H1 (cell line): ENCODE results near the gene KLHDC4. TPM values are rescaled to one million over a fixed set of nuclear protein-coding genes. Genes with fewer than 3 reads are reported as not detected.

ENCODE experiments used
- CTCF ChIA-PET: fragments of 300-600 bp; sonication (Branson Sonifier 250); formaldehyde crosslinking; loops from one replicate; lab custom pipeline; 2021; ENCODE audit not compliant: partially characterized antibody; lab: Charles Lee
- POLR2A ChIA-PET: fragments of 300-600 bp; sonication (Branson Sonifier 250); formaldehyde crosslinking; loops from one replicate; lab custom pipeline; 2021; ENCODE audit warnings: inconsistent platforms; ENCODE audit not compliant: partially characterized antibody; lab: Charles Lee
- DNase-seq, 2 experiments: peaks; one replicate each; pipeline versions ENCODE4 v3.0.0 to v3.0.0-alpha.2; 2010 to 2022; ENCODE audit warnings: low spot score in 2 of 2, low read depth in 1 of 2, mixed read lengths in 1 of 2
- FAIRE-seq: peaks from 2 replicates; lab custom pipeline; 2011; peaks lifted over from hg19 to GRCh38; lab: Jason Lieb, UNC
- H2AFZ ChIP-seq: 2 replicates; pipeline ENCODE4 v1.8.1; 2012; ENCODE audit warnings: low read length, inconsistent platforms
- H2AK5ac ChIP-seq: 2 replicates; pipeline ENCODE4 v1.6.1; 2013; ENCODE audit warnings: low read depth, low read length
- H2BK120ac ChIP-seq: replicated peaks from 2 replicates; pipeline ENCODE3; 2013; ENCODE audit warnings: low read depth, low read length, inconsistent platforms
- H2BK12ac ChIP-seq: 2 replicates; pipeline ENCODE4 v1.6.1; 2013; ENCODE audit warnings: low read depth, low read length
- H2BK15ac ChIP-seq: 2 replicates; pipeline ENCODE4 v1.6.1; 2013; ENCODE audit warnings: low read length
- H2BK20ac ChIP-seq: 2 replicates; pipeline ENCODE4 v1.6.1; 2013; ENCODE audit warnings: low read length
- H2BK5ac ChIP-seq: 2 replicates; pipeline ENCODE4 v1.6.1; 2013; ENCODE audit warnings: low read depth, low read length
- H3K14ac ChIP-seq: 2 replicates; pipeline ENCODE4 v1.6.1; 2013; ENCODE audit warnings: inconsistent platforms; ENCODE audit not compliant: insufficient read length
- H3K18ac ChIP-seq: 2 replicates; pipeline ENCODE4 v1.6.1; 2013; ENCODE audit warnings: low read length; ENCODE audit errors: extremely low read depth
- H3K23ac ChIP-seq: 2 replicates; pipeline ENCODE4 v1.6.1; 2013; ENCODE audit warnings: inconsistent platforms; ENCODE audit not compliant: insufficient read length
- H3K23me2 ChIP-seq: 2 replicates; pipeline ENCODE4 v1.6.1; 2013; ENCODE audit warnings: low read depth, low read length
- H3K27ac ChIP-seq: 2 replicates; pipeline ENCODE4 v1.6.1; 2011; ENCODE audit warnings: low read depth, low read length, inconsistent platforms
- H3K27me3 ChIP-seq, 4 experiments: replicated peaks in 1 of 4; 1 replicate in 1 of 4; 2 replicates in 3 of 4; pipeline versions ENCODE4 v1.6.1 to v1.8.1; 2011 to 2013; ENCODE audit warnings: low read length in 3 of 4, mild to moderate bottlenecking in 3 of 4, inconsistent platforms in 2 of 4, mixed read lengths in 2 of 4, moderate library complexity in 1 of 4; ENCODE audit not compliant: control insufficient read depth in 3 of 4, insufficient read depth in 3 of 4; ENCODE audit errors: extremely low read depth in 1 of 4
- H3K36me3 ChIP-seq, 4 experiments: 2 replicates each; pipeline versions ENCODE4 v1.6.1 to v1.8.1; 2011 to 2013; ENCODE audit warnings: mild to moderate bottlenecking in 4 of 4, low read length in 3 of 4, moderate library complexity in 2 of 4, control low read depth in 1 of 4, inconsistent platforms in 1 of 4; ENCODE audit not compliant: insufficient read depth in 4 of 4, control insufficient read depth in 2 of 4
- H3K4ac ChIP-seq: replicated peaks from 2 replicates; pipeline ENCODE3; 2013; ENCODE audit warnings: low read length, low read depth, mixed read lengths, inconsistent platforms; ENCODE audit not compliant: insufficient read length
- H3K4me1 ChIP-seq, 4 experiments: replicated peaks in 1 of 4; 1 replicate in 1 of 4; 2 replicates in 3 of 4; pipeline versions ENCODE4 v1.6.1 to v1.8.1; 2011 to 2013; ENCODE audit warnings: low read length in 3 of 4, inconsistent platforms in 2 of 4, mixed read lengths in 1 of 4; ENCODE audit not compliant: insufficient read depth in 4 of 4, control insufficient read depth in 3 of 4
- H3K4me2 ChIP-seq, 2 experiments: 2 replicates each; pipeline versions ENCODE4 v1.6.1 to v1.8.1; 2011 to 2013; ENCODE audit warnings: low read depth in 2 of 2, low read length in 2 of 2, control low read depth in 1 of 2, inconsistent platforms in 1 of 2, mild to moderate bottlenecking in 1 of 2; ENCODE audit not compliant: insufficient read depth in 1 of 2
- H3K4me3 ChIP-seq, 4 experiments: fragments of 200-600, 300-600 bp in 1 of 4; sonication (generic), shearing (Covaris generic), sonication (Bioruptor Twin) in 1 of 4; 2 replicates each; pipeline versions ENCODE4 v1.5.1 to v1.8.1; 2011 to 2016; ENCODE audit warnings: low read length in 4 of 4, low read depth in 3 of 4, control low read depth in 2 of 4, inconsistent platforms in 2 of 4, mild to moderate bottlenecking in 2 of 4, mixed read lengths in 1 of 4, moderate library complexity in 1 of 4; ENCODE audit not compliant: insufficient read depth in 2 of 4; ENCODE audit errors: extremely low read depth in 1 of 4
- H3K56ac ChIP-seq: replicated peaks from 2 replicates; pipeline ENCODE3; 2013; ENCODE audit warnings: low read depth, mild to moderate bottlenecking, mixed read lengths, low read length, inconsistent platforms; ENCODE audit not compliant: insufficient read length
- H3K79me1 ChIP-seq: 2 replicates; pipeline ENCODE4 v1.6.1; 2013; ENCODE audit warnings: low read depth, low read length, control low read depth
- H3K79me2 ChIP-seq, 2 experiments: 2 replicates each; pipeline versions ENCODE4 v1.6.1 to v1.8.1; 2012 to 2013; ENCODE audit warnings: low read length in 2 of 2, mild to moderate bottlenecking in 2 of 2, inconsistent platforms in 1 of 2; ENCODE audit not compliant: insufficient read depth in 2 of 2, control insufficient read depth in 1 of 2
- H3K9ac ChIP-seq, 4 experiments: replicated peaks in 1 of 4; 1 replicate in 1 of 4; 2 replicates in 3 of 4; pipeline versions ENCODE4 v1.6.1 to v1.8.1; 2011 to 2013; ENCODE audit warnings: low read depth in 3 of 4, low read length in 3 of 4, control low read depth in 2 of 4, mild to moderate bottlenecking in 2 of 4, moderate library complexity in 2 of 4, inconsistent platforms in 1 of 4; ENCODE audit errors: extremely low read depth in 1 of 4
- H3K9me3 ChIP-seq, 2 experiments: 2 replicates each; pipeline versions ENCODE4 v1.6.1 to v1.8.1; 2012 to 2013; ENCODE audit warnings: mild to moderate bottlenecking in 2 of 2, moderate library complexity in 2 of 2, control low read depth in 1 of 2, inconsistent platforms in 1 of 2, low read depth in 1 of 2, low read length in 1 of 2, mixed read lengths in 1 of 2; ENCODE audit not compliant: insufficient read depth in 2 of 2
- H4K20me1 ChIP-seq, 2 experiments: replicated peaks in 1 of 2; 2 replicates each; pipeline versions ENCODE3 to v1.8.1; 2011 to 2013; ENCODE audit warnings: inconsistent platforms in 2 of 2, low read length in 2 of 2, mild to moderate bottlenecking in 1 of 2; ENCODE audit not compliant: insufficient read depth in 2 of 2, control insufficient read depth in 1 of 2
- H4K5ac ChIP-seq: 2 replicates; pipeline ENCODE4 v1.6.1; 2013; ENCODE audit warnings: low read length, low read depth, mixed read lengths, inconsistent platforms; ENCODE audit not compliant: insufficient read length
- H4K8ac ChIP-seq: 2 replicates; pipeline ENCODE4 v1.8.0; 2013; ENCODE audit warnings: mild to moderate bottlenecking, moderate library complexity, low read length, inconsistent platforms; ENCODE audit not compliant: insufficient read depth; ENCODE audit errors: extremely low read depth
- H4K91ac ChIP-seq: replicated peaks from 2 replicates; pipeline ENCODE3; 2013; ENCODE audit warnings: low read length, mixed read lengths, inconsistent platforms; ENCODE audit not compliant: insufficient read length
- CREB1 ChIP-seq: IDR thresholded peaks from 2 replicates; pipeline ENCODE4 v1.6.1; 2012; ENCODE audit warnings: inconsistent platforms
- WGBS, 2 experiments: shearing (Covaris generic) in 1 of 2; methylation state at CpG; one replicate each; pipeline versions ENCODE4 v1.1.6 to v1.1.7; 2013 to 2015; ENCODE audit warnings: low lambda C conversion rate in 2 of 2, mixed read lengths in 2 of 2, inconsistent platforms in 1 of 2, low coverage in 1 of 2, missing lambda C conversion rate in 1 of 2; ENCODE audit not compliant: insufficient replicate concordance in 2 of 2, insufficient coverage in 1 of 2, insufficient read length in 1 of 2; ENCODE audit errors: extremely low coverage in 1 of 2, missing lambda C conversion rate in 1 of 2; 5-methylcytosine and 5-hydroxymethylcytosine counted together
- polyA plus RNA-seq, 7 experiments: library from polyadenylated mRNA; depleted of rRNA in 3 of 7; stranded (reverse) in 5 of 7; unstranded in 2 of 7; fragments of >200 nt in 5 of 7; fragments of 200-250 nt in 2 of 7; gene quantifications; 1 replicate in 5 of 7; 2 replicates in 1 of 7; 4 replicates in 1 of 7; pipeline versions ENCODE4 v1.2.1 to v1.2.3, GENCODE V29; 2011 to 2013; ENCODE audit warnings: missing spikeins in 2 of 7, mixed read lengths in 2 of 7
- total RNA-seq: library from RNA; stranded (reverse); fragmentation: NEBNext Ultra II Directional; extraction: Animal tissue kit (Norgen Biotek cat#: 25700); gene quantifications from 2 replicates; pipeline ENCODE4 v1.2.1, GENCODE V29; 2021

KLHDC4 gene
- total and polyA plus RNA-seq, 2 of the 8 experiments (the other 6 are each of a cell fraction or from before 2014, with no cell fraction given), result 23.7 to 63.9 TPM

DNA sequence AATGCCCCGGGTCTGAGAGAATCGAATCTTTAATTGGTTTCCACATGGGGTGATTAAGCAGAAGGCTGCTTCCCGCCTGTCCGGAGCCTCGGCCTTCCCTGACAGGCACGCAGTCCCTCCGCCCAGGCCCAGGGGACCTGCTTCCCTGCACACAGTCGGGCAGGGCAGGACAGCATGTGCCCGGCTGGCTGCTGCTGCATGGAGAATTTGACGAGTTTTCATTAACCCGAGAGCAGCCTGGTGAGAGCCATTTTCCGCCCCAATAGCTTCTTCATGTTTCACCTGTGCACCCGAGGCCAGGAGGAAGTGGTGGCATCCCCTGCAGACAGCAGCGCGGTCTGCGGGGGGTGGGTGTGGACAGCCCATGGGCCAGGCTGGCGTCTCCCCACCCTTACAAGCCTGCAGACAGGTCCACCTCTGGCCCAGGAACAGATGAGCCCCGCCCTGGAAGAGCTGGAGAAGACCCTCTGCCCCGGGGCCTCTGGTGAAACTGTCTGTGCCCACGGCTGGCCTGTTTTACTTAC, 67.0 kb downstream of the KLHDC4 start:
- ChIA-PET POLR2A (no interaction called here), CTCF (interaction anchor here (0.8 to 1.6 kb wide), 3 partner anchors 24 to 46 kb away, joined by 3 to 5 read pairs (median 3); no protein-coding TSS in a partner anchor)
- Histone ChIP-seq H2AFZ (no peak overlapping the region), H3K79me1 (peaks cover 3% of the 10 kb centered on the region; the same call in 1 of the 2 replicates), H4K91ac (no peak overlapping the region), H2BK20ac (no peak overlapping the region), H3K36me3 (peaks cover 9 to 43% (median 23%) of the 10 kb centered on the region in 4 experiments; a peak in 7 of 8 replicates), H3K23ac (no peak overlapping the region), H4K5ac (no peak overlapping the region), H3K79me2 (no peaks in the 10 kb centered on the region), H2BK15ac (no peak overlapping the region), H3K18ac (no peak overlapping the region), H3K4me3 (no peak overlapping the region), H3K27me3 (no peaks in the 10 kb centered on the region), H3K4me2 (no peak overlapping the region), H2AK5ac (no peak overlapping the region), H2BK12ac (no peak overlapping the region), H3K9ac (no peak overlapping the region), H3K4me1 (no peaks in the 10 kb centered on the region), H3K4ac (no peak overlapping the region), H3K56ac (no peak overlapping the region), H2BK5ac (no peak overlapping the region), H3K23me2 (no peaks in the 10 kb centered on the region), H4K8ac (no peak overlapping the region), H3K27ac (no peak overlapping the region), H3K9me3 (no peaks in the 10 kb centered on the region), H2BK120ac (no peak overlapping the region), H3K14ac (no peak overlapping the region), H4K20me1 (peaks cover 8 to 9% of the 10 kb centered on the region in 2 experiments)
- FAIRE-seq, result no peak
- WGBS, 2 experiments, result 93% methylated on average over 20 of the region's 20 CpGs; no CpG with 5 or more reads in 1 of the 2 experiments
- DNase-seq, result no peak
- TF ChIP-seq CREB1, result no peak
